Hepatocyte (in vitro differentiated cells): ENCODE data around the gene PTH1R. TPM values are rescaled to one million over a fixed set of nuclear protein-coding genes. Genes with fewer than 3 reads are reported as not detected.
A peak's percentile ranks its signal among the peaks of the same experiment; 100 is the strongest.

Source experiments
- DNase-seq: peaks from one replicate; pipeline ENCODE4 v3.0.0-alpha.2; 2016; ENCODE audit warnings: low spot score
- H2AFZ ChIP-seq: fragments of 200-600 bp; sonication (generic); 2 replicates; pipeline ENCODE4 v1.6.0; 2016; ENCODE audit warnings: antibody characterized with exemption, mild to moderate bottlenecking
- H3K27ac ChIP-seq: fragments of 200-600 bp; sonication (generic); 2 replicates; pipeline ENCODE4 v1.5.1; 2016; ENCODE audit warnings: mild to moderate bottlenecking
- H3K27me3 ChIP-seq: fragments of 200-600 bp; sonication (generic); 2 replicates; pipeline ENCODE4 v1.6.1; 2016
- H3K36me3 ChIP-seq: fragments of 200-600 bp; sonication (generic); replicated peaks from 2 replicates; pipeline ENCODE4 v1.5.1; 2016; ENCODE audit warnings: low read depth; ENCODE audit not compliant: insufficient read depth
- H3K4me1 ChIP-seq: fragments of 200-600 bp; sonication (generic); 2 replicates; pipeline ENCODE4 v1.5.1; 2016; ENCODE audit warnings: mild to moderate bottlenecking, moderate library complexity; ENCODE audit not compliant: insufficient read depth
- H3K4me2 ChIP-seq: fragments of 200-600 bp; sonication (generic); 2 replicates; pipeline ENCODE4 v1.6.0; 2016
- H3K4me3 ChIP-seq: fragments of 200-600 bp; sonication (generic); 2 replicates; pipeline ENCODE4 v1.5.1; 2016; ENCODE audit warnings: mild to moderate bottlenecking
- H3K79me2 ChIP-seq: fragments of 200-600 bp; sonication (generic); 2 replicates; pipeline ENCODE4 v1.6.0; 2017; ENCODE audit warnings: mild to moderate bottlenecking
- H3K9me2 ChIP-seq: fragments of 200-600 bp; sonication (generic); replicated peaks from 2 replicates; pipeline ENCODE4 v1.6.0; 2017; ENCODE audit warnings: mild to moderate bottlenecking; ENCODE audit not compliant: insufficient read depth
- H3K9me3 ChIP-seq: fragments of 200-600 bp; sonication (generic); 2 replicates; pipeline ENCODE4 v1.5.1; 2016; ENCODE audit warnings: low read depth, mild to moderate bottlenecking
- H4K20me1 ChIP-seq: fragments of 200-600 bp; sonication (generic); 2 replicates; pipeline ENCODE4 v1.6.0; 2016; ENCODE audit warnings: mild to moderate bottlenecking; ENCODE audit not compliant: insufficient read depth, poor library complexity, severe bottlenecking
- EZH2 ChIP-seq: fragments of 200-600 bp; sonication (generic); IDR thresholded peaks from 2 replicates; pipeline ENCODE4 v1.6.1; 2016; ENCODE audit warnings: antibody characterized with exemption, mild to moderate bottlenecking, borderline replicate concordance
- EZH2phosphoT487 ChIP-seq: fragments of 200-600 bp; sonication (generic); IDR thresholded peaks from one replicate; pipeline ENCODE4 v1.6.1; 2018; ENCODE audit warnings: antibody characterized with exemption, mild to moderate bottlenecking, low read depth, moderate library complexity; ENCODE audit not compliant: unreplicated experiment, severe bottlenecking
- WGBS: methylation state at CpG from one replicate; pipeline ENCODE4 v1.1.6; 2016; ENCODE audit warnings: low lambda C conversion rate; ENCODE audit errors: missing lambda C conversion rate; 5-methylcytosine and 5-hydroxymethylcytosine counted together
- polyA plus RNA-seq: library from polyadenylated mRNA; unstranded; fragments of >200 nt; fragmentation: Nextera tagmentation; extraction: Ambion mirVana; gene quantifications from 2 replicates; pipeline ENCODE4 v1.2.1, GENCODE V29; 2016
- total RNA-seq: library from RNA; depleted of rRNA; stranded (reverse); fragments of >200 nt; gene quantifications from 2 replicates; pipeline ENCODE4 v1.2.3, GENCODE V29; 2014
- TF ChIP-seq, protein P1 (sequence below): fragments of 200-600 bp; sonication (generic); IDR thresholded peaks from 2 replicates; pipeline ENCODE4 v1.5.1; 2016; ENCODE audit warnings: antibody characterized with exemption, mild to moderate bottlenecking; ENCODE audit not compliant: poor library complexity

Gene PTH1R
- total and polyA plus RNA-seq, 2 experiments from 2014 or later: 14.5 to 31.0 TPM

DNA sequence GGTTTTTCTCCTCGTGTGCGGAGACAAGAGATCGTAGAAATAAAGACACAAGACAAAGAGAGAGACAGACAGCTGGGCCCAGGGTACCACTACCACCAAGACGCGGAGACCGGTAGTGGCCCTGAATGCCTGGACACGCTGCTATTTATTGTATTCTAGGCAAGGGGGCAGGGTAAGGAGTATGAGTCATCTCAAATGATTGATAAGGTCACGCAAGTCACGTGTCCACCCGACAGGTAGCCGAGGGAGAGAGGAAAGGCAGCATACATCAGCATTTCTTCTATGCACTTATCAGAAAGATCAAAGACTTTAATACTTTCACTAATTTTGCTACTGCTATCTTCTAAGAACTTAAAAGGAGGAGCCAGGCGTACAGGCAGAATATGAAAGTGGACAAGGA lies 42.5 kb upstream of the PTH1R start:
- Histone ChIP-seq H3K4me1 (no peaks in the 10 kb centered on the region), H3K9me3 (no peaks in the 10 kb centered on the region), H2AFZ (no peak overlapping the region), H3K36me3 (no peaks in the 10 kb centered on the region), H4K20me1 (no peaks in the 10 kb centered on the region), H3K4me2 (no peak overlapping the region), H3K27me3 (no peaks in the 10 kb centered on the region), H3K4me3 (no peak overlapping the region), H3K79me2 (no peaks in the 10 kb centered on the region), H3K9me2 (no peaks in the 10 kb centered on the region), H3K27ac (no peak overlapping the region)
- 61% methylated on average over 12 of the region's 12 CpGs for WGBS
- TF ChIP-seq EZH2phosphoT487 (no peak), EZH2 (no peak)
- TF ChIP-seq, protein P1, sequence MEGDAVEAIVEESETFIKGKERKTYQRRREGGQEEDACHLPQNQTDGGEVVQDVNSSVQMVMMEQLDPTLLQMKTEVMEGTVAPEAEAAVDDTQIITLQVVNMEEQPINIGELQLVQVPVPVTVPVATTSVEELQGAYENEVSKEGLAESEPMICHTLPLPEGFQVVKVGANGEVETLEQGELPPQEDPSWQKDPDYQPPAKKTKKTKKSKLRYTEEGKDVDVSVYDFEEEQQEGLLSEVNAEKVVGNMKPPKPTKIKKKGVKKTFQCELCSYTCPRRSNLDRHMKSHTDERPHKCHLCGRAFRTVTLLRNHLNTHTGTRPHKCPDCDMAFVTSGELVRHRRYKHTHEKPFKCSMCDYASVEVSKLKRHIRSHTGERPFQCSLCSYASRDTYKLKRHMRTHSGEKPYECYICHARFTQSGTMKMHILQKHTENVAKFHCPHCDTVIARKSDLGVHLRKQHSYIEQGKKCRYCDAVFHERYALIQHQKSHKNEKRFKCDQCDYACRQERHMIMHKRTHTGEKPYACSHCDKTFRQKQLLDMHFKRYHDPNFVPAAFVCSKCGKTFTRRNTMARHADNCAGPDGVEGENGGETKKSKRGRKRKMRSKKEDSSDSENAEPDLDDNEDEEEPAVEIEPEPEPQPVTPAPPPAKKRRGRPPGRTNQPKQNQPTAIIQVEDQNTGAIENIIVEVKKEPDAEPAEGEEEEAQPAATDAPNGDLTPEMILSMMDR: no peak
- peak; percentile 50 for DNase-seq

DNA sequence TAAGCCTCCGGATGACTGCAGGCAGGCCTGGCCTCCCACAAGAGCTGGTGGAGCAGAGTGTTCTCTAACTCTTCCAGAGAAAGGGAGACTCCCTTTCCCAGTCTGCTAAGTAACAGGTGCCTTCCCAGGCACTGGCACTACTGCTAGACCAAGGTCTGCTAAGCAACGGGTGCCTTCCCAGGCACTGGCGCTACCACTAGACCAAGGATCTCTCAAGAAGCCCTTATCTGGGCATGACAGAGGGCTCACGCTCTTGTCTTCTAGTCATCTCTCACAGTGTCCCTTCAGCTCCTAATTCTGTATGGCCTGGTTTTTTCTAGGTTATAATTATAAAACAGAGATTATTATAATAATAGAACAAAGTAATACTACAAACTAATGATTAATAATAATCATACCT lies 42.0 kb upstream of the PTH1R start:
- H3K4me2 ChIP-seq: no peak overlapping the region
- TF ChIP-seq EZH2phosphoT487: no peak
- TF ChIP-seq, protein P1: no peak
- TF ChIP-seq EZH2: no peak
- no peaks in the 10 kb centered on the region for H4K20me1 ChIP-seq
- 92% methylated on average over 4 of the region's 4 CpGs for WGBS
- no peak for DNase-seq
- no peak overlapping the region for H3K4me3 ChIP-seq
- H3K27ac ChIP-seq: no peak overlapping the region
- H3K9me2 ChIP-seq: no peaks in the 10 kb centered on the region
- H2AFZ ChIP-seq: no peak overlapping the region
- H3K36me3 ChIP-seq: no peaks in the 10 kb centered on the region
- H3K27me3 ChIP-seq: no peaks in the 10 kb centered on the region
- H3K4me1 ChIP-seq: no peaks in the 10 kb centered on the region
- no peaks in the 10 kb centered on the region for H3K79me2 ChIP-seq
- peaks cover 1% of the 10 kb centered on the region for H3K9me3 ChIP-seq

DNA sequence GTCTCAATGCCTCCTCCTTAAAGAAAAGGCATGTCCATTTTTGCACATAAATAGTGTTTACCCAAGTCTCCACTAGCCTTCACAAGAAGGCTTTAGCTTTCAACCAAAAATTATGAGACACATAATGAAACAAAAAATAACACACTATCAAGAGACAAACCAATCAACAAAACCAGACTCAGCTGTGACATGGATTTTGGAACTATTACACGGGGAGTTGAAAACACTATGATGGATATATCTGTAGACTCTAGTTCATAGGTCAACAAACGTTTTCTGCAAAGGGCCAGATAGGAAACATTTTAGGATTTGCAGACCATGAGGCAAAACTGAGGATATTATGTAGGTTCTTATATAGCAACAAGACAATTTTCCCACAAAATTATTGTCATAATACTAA lies 39.2 kb upstream of the PTH1R start:
- Histone ChIP-seq H3K4me1 (no peaks in the 10 kb centered on the region), H3K79me2 (no peaks in the 10 kb centered on the region), H3K9me2 (no peaks in the 10 kb centered on the region), H4K20me1 (no peaks in the 10 kb centered on the region), H3K4me2 (no peak overlapping the region), H3K36me3 (no peaks in the 10 kb centered on the region), H3K27me3 (no peaks in the 10 kb centered on the region), H3K27ac (no peak overlapping the region), H3K9me3 (peaks cover 16% of the 10 kb centered on the region), H2AFZ (no peak overlapping the region), H3K4me3 (no peak overlapping the region)
- WGBS: 64% methylated on average over 2 of the region's 2 CpGs
- TF ChIP-seq EZH2phosphoT487 (no peak), EZH2 (no peak)
- TF ChIP-seq, protein P1: no peak
- DNase-seq: no peak

DNA sequence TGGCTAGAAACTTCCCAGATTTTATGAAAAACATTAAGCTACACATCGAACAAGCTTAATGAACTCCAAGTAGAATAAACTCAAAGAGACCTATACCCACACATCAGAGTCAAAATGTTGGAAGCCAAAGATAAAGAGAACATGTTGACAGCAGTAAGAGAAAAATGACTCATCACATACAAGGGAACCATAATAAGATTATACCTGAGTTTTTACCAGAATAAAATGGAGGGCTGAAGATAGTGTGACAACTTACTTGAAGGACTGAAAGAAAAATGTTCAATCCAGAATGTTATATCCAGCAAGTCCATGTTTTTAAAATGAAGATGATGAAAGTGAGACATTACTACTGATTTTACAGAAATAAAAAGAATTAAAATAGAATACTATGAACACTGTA lies 37.0 kb upstream of the PTH1R start:
- WGBS: 94% methylated on average over 1 of the region's 1 CpG
- Histone ChIP-seq H3K79me2 (no peaks in the 10 kb centered on the region), H3K36me3 (no peaks in the 10 kb centered on the region), H3K27me3 (no peaks in the 10 kb centered on the region), H3K4me3 (no peak overlapping the region), H3K9me3 (peaks cover 16% of the 10 kb centered on the region), H2AFZ (no peak overlapping the region), H3K4me2 (no peak overlapping the region), H3K27ac (no peak overlapping the region), H3K9me2 (no peaks in the 10 kb centered on the region), H3K4me1 (peaks cover 8% of the 10 kb centered on the region), H4K20me1 (no peaks in the 10 kb centered on the region)
- TF ChIP-seq EZH2phosphoT487 (no peak), EZH2 (no peak)
- TF ChIP-seq, protein P1: no peak
- DNase-seq: no peak
